Stimulated activated CD4-positive, alpha-beta T cell treated with anti-CD3 and anti-CD28 coated beads, Interleukin-4, amount 100 ng/mL, for 4 hours (primary cell): ENCODE data around the gene MGARP.
"Not testable (repeated sequence)": the region's sequence is repeated elsewhere in the genome, so short reads cannot be mapped to it uniquely, and the experiment has no call there.

Experiments
- DNase-seq, 2 experiments: peaks; one replicate each; pipeline ENCODE4 v3.0.0-alpha.2; 2020

Gene MGARP

GRCh38 chr4:139279760-139280620, at the start of gene MGARP:
Gene MGARP, minus strand, starts transcription at chr4:139280225. Its CDS starts 67 bp downstream, at chr4:139280158.
- DNase-seq: peak in 1 of 2 experiments; percentile 9

GRCh38 chr4:139329665-139330200, 49.7 kb upstream of the MGARP start:
- DNase-seq: no peak

GRCh38 chr4:139324620-139325019, 44.6 kb upstream of the MGARP start:
- no peak for DNase-seq

- DNase-seq: not testable (repeated sequence)
Measured at GRCh38 chr4:139322541-139322940, 42.5 kb upstream of the MGARP start.

GRCh38 chr4:139322070-139322469, 42.0 kb upstream of the MGARP start:
- DNase-seq: not testable (repeated sequence)

GRCh38 chr4:139319571-139319970, 39.5 kb upstream of the MGARP start:
- no peak for DNase-seq

GRCh38 chr4:139317635-139318034, 37.6 kb upstream of the MGARP start:
- no peak for DNase-seq

- DNase-seq: no peak
Measured at GRCh38 chr4:139316733-139317132, 36.7 kb upstream of the MGARP start.

- DNase-seq: no peak
Measured at GRCh38 chr4:139315221-139315675, 35.2 kb upstream of the MGARP start.

- no peak for DNase-seq
Measured at GRCh38 chr4:139314047-139314800, 34.2 kb upstream of the MGARP start.

- DNase-seq: not testable (repeated sequence)
Measured at GRCh38 chr4:139313414-139313813, 33.4 kb upstream of the MGARP start.

GRCh38 chr4:139312552-139313332, 32.7 kb upstream of the MGARP start:
- no peak for DNase-seq

GRCh38 chr4:139311909-139312308, 31.9 kb upstream of the MGARP start:
- DNase-seq: no peak

GRCh38 chr4:139304920-139305319, 24.9 kb upstream of the MGARP start:
- DNase-seq: no peak

- DNase-seq: peak; percentile 50 to 55
Measured at GRCh38 chr4:139301821-139302611, 22.0 kb upstream of the MGARP start, which contains the start of gene NDUFC1. Gene NDUFC1, minus strand, starts transcription at chr4:139302477. Its CDS starts 6,679 bp downstream, at chr4:139295798.

- peak; percentile 94 to 98 for DNase-seq
Measured at GRCh38 chr4:139301113-139301820, 21.2 kb upstream of the MGARP start, which contains the start of gene NAA15. Gene NAA15, plus strand, starts transcription at chr4:139301505. Its CDS starts 273 bp downstream, at chr4:139301778.

- peak in 1 of 2 experiments; percentile 18 for DNase-seq
Measured at GRCh38 chr4:139300431-139301112, 20.5 kb upstream of the MGARP start.

GRCh38 chr4:139299536-139299935, 19.5 kb upstream of the MGARP start:
- DNase-seq: no peak

GRCh38 chr4:139297001-139297410, 17.0 kb upstream of the MGARP start:
- DNase-seq: no peak

GRCh38 chr4:139295942-139296299, 15.9 kb upstream of the MGARP start:
- DNase-seq: no peak
